NCI-H345 (cell line): Measurements from ENCODE around the gene ATF6B.
A peak's percentile ranks its signal among the peaks of the same experiment; 100 is the strongest.
"Not testable (repeated sequence)": the region's sequence is repeated elsewhere in the genome, so short reads cannot be mapped to it uniquely, and the experiment has no call there.

Experiments
- DNase-seq: peaks from one replicate; lab custom pipeline; 2025; lab: John Stamatoyannopoulos, UW

The ATF6B gene

GRCh38 chr6:32154514-32155161 is 26.6 kb upstream of the ATF6B start:
- peak; percentile 77 for DNase-seq

- DNase-seq, result peak; percentile 77
Observed at GRCh38 chr6:32153564-32154513, 25.8 kb upstream of the ATF6B start, which contains the start of gene PPT2. PPT2 (plus strand) TSS chr6:32154141; CDS start chr6:32154595, 454 bp downstream.

DNA sequence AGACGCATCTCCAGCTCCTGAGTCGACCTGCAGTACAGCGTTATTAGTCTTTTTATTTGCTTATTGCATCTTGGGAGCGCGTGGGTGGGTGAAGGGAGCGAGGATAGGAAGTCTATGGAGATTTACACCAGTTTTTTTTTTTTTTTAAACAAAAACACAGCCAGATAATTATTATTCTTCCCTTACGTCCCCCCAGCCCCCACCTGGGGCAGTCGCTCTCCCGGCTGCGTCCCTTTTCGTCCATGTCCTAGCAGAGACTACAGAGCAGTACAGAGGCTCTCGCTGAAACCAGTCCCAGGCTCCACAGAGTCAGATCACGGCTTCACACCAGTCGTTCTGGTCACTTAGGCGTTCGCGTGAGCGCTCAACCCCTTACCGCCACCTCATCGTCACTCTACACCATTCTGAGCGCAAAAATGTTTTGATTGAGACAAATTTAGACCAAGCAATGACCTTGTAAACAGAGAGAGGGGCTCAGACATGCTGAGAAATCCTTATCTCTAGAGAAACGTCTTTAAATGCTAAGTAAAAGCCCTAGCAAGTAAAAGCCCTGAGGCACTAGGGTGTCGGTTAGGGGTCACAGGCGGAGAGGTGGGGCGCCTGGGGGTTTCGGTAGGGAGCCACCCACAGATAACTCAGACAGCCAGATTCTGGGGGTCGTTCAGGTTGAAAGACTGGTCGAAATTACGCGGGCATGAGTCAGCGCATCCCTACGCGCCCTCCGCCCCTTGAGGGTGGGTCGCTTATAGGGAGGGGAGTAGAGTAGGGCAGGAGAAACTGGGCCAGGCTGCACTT is 24.9 kb upstream of the ATF6B start:
- no peak for DNase-seq

DNA sequence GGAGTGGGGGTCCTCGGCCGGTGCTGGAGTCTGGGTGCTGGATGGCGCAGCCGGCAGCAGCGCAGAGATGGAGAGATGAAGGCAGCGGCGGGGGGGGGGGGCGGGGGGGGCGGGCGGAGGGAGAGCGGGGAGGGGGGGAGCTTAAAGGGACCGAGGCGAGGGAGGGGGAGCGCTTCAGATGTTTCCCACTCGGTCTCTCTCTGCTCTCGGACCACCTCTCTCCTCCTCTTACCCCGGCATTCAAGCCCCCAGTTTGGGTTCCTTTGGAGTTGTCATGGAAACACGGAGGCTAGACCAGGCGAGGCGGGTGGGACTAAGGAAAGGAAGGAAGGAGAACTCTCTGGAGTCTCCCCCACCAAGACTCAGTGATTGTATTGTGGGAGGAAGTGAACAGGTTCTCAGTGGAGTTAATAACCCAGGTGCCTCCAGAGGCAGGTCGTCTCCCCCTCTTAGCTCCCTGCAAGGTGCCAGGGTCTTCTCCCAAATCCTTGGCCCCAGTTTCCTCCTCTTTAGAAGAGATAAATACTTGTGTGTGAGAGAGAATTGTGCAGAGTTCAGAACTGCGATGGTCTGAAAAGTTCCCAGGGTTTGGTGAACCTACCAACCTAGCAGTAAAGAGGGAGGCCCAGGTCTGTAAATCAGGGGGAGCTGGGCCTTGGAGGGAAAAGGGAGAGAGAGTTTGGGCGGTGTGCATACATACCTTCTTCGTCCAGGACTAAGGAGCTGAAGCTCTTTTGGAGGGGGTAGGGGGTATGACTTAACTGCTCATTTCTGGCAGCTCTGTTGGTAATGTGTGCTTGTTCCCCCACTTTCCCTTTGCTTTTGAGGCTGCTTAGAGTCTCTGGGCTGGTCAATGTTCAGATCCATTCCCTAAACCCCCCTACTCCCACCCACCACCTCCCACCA is 24.1 kb upstream of the ATF6B start, which contains the start of gene PRRT1:
PRRT1 (minus strand) TSS at position 77 of the 906 bp plus-strand sequence. CDS start 112 bp downstream, outside the sequence.
- DNase-seq, result no peak

DNA sequence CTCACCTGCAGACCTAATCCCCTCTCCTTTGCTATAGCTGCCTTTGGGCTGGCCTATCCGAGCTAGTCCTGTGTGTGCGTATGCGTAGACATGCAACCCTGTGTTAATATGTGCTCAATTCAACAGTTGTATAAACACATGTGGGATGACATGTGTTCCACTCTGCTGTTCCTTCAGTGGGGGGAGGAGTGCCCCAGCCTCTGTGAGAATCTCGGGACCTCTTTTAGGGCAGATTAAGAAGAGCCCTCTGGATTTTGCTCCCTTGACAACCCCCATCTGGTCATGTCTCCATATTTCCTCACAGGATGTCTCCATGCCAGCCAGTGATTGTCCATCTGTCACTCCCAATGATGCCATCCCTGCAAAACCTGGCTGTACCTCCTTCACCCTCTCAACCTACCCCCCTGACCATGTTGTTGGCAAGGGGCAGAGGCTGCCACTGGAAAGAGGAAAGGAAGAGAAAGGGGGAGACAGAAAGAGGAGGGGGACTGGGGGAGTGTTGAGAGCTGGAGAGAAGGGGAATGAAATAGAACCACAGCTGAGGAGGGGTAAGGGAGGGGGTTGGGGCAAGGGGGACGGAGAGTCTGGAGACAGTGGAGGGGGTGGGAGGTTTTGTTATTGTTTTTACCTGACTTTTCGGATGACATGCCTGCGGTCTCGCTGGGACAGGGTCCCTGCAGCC is 23.3 kb upstream of the ATF6B start:
- no peak for DNase-seq

- DNase-seq, result no peak
Observed at GRCh38 chr6:32149932-32150870, 22.2 kb upstream of the ATF6B start.

DNA sequence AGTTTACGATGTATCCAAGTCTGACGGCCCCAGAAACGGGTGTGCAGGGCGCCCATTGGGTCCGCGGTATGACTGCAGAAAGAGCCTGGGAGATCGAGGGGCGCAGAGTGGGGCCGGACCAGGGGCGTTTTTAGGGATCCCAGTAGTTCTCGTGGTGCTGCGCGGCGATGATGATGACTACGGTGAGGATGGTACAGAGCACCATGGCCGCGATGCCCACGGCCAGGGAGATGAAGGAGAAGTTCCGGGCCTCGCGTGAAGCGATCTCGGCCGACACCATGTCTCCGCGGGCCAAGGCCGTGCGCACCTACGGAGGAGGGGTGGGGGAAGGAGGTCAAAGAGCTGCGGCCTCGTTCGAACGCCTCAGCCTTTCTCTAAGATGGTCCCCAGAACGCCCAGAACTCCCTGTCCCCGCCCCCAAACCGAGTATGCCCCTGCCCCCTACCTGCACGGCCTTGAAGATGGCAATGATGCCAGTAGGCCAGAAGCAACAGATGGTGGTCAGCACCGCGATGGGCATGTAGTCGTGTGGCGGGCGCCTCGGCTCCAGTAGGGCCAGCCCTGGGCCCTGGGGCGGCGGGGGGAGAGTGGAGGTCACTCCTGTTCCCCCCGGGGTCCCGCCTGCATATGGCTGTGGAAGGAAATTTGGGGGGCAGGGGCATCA is 21.2 kb upstream of the ATF6B start:
- DNase-seq, result no peak

DNA sequence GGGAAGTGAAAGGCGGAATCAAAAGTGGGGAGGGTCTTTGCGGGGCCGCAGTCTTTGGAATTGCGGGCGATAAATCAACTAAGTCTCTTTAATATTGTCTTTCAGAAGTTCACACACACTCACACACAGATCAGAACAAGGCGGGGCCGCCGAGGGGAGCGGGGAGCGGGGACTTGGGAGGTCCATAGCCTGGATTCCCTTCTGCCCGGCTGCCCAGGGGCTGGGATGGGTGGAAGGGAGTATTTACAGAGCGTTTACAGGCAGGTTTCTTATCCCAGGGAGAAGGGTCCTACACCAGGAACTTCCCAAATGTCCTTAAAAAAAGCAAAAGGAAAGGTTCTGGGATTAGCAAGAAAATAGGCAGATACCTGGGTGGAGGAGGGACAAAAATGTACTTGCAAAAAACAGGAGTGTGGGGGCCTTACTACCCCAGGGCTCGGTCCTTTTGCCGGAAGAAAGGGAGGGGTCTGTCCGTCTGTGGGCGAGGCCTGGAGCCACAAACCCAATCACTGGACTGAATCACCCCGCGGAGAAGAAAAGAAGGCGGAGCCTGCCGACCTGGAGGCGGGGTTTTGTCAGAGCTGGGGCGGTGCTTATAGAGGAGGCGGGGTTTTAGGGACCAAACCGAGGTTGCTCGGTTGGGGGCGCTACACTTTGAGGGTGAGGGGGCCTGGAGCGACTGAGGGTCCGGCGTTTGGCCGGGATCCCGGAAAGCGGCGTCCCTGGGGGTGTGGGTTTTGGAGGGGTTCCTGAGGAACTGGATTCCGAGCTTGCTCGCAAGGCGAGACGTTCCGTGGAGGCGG is 20.4 kb upstream of the ATF6B start:
- peak; percentile 5 for DNase-seq

GRCh38 chr6:32147401-32148132 is 19.5 kb upstream of the ATF6B start:
- DNase-seq, result no peak

DNA sequence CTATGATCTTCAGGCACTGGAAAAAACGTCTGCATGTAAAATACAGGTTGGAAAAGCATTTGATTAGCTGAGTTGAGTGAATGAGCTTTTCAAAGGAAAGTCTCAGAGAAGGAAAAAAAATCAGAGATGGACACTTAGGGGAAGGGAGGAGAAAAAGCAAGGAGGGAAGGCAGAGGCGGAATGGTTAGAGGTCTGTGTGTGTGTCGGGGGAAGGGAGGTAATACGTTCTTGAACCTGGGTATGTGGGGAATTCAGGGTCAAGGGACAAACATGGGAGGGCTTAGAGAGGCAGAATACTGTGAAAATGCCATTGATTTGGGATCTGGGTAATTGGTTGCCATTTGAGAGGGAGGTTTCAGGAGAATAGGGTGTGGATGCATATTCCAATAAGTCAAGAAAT is 18.6 kb upstream of the ATF6B start:
- no peak for DNase-seq

GRCh38 chr6:32146287-32146686 is 18.2 kb upstream of the ATF6B start:
- DNase-seq, result no peak

DNA sequence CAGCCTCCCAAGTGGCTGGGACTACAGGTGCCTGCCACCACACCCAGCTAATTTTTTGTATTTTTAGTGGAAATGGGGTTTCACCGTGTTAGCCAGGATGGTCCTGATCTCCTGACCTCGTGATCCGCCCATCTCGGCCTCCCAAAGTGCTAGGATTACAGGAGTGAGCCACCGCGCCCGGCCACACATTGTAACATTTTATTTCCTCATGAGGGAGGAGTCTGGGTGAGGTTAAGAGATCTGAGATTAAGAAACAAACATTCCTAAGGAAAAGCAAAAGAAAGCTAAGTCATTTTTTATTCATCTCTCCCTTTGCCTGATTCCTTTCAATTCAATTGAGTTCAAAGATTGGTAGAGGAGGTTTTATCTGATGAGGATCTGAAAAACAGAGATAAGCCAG is 16.2 kb upstream of the ATF6B start:
- not testable (repeated sequence) for DNase-seq

- DNase-seq, result no peak
Observed at GRCh38 chr6:32140420-32141046, 12.5 kb upstream of the ATF6B start.

- DNase-seq, result no peak
Observed at GRCh38 chr6:32139590-32139989, 11.5 kb upstream of the ATF6B start.

DNA sequence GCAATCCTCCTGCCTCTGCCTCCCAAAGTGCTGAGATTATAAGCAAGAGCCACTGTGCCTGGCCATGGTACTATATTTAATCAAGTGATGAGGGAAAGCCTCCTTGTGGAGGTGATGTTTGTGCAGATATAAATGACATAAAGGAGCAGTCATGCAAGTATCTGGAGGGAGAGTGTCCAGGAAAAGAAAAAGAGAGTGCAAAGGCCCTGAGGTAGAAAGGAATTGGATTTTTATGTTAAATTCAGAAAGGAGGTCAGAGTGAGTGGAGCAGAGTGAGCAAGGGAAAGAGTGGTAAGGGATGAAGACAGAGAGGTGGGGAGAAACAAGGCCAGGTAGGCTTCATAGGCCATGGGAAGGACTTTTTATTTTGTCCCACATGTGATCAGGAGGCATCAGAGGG is 9.4 kb upstream of the ATF6B start:
- DNase-seq, result no peak

GRCh38 chr6:32133786-32134185 is 5.7 kb upstream of the ATF6B start:
- no peak for DNase-seq

GRCh38 chr6:32132110-32132509 is 4.1 kb upstream of the ATF6B start:
- DNase-seq, result peak; percentile 7
